K562 treated with DMSO at 1 percent for 4 hours (cell line): ENCODE measurements around the gene MYD88. TPM values are rescaled to one million over a fixed set of nuclear protein-coding genes. Genes with fewer than 3 reads are reported as not detected.

Experiments used
- total RNA-seq: library from RNA; unstranded; fragments of 300-600 nt; gene quantifications from 2 replicates; pipeline ENCODE4 v1.2.3, GENCODE V29; 2022; ENCODE audit not compliant: insufficient read depth

Gene MYD88
- 34.6 and 41.1 TPM in 2 replicates for total RNA-seq

GRCh38 chr3:38138349-38139190 is at the start of gene MYD88:
MYD88 (plus strand) TSS chr3:38138661; CDS start chr3:38138701, 40 bp downstream.

GRCh38 chr3:38136777-38137614 is 1.5 kb upstream of the MYD88 start, which contains the start of gene ACAA1:
ACAA1 (minus strand) TSS chr3:38137127; CDS start chr3:38137035, 92 bp downstream.

GRCh38 chr3:38164952-38165721 is 26.7 kb downstream of the MYD88 start, which contains the start of gene OXSR1:
OXSR1 (plus strand) TSS chr3:38165537; CDS start chr3:38165877, 340 bp downstream.

Other genes with a start within 250 kb of the MYD88 start
- 4.4 and 6.4 TPM in 2 replicates for gene VILL, start 147.9 kb upstream of the MYD88 start, total RNA-seq
- 29.0 and 37.1 TPM in 2 replicates for gene PLCD1, start 109.0 kb upstream of the MYD88 start, total RNA-seq
- not detected in 2 replicates for gene DLEC1, start 99.5 kb upstream of the MYD88 start, total RNA-seq
- gene ACAA1, start 1.5 kb upstream of the MYD88 start, total RNA-seq = 65.0 and 71.6 TPM in 2 replicates
- gene OXSR1, start 26.9 kb downstream of the MYD88 start, total RNA-seq = 16.8 and 21.4 TPM in 2 replicates
- 0.45 TPM in 1 of 2 replicates, not detected in the other for gene SLC22A13, start 127.2 kb downstream of the MYD88 start, total RNA-seq
- not detected in 2 replicates for gene SLC22A14, start 143.6 kb downstream of the MYD88 start, total RNA-seq
- 3.9 and 5.7 TPM in 2 replicates for gene XYLB, start 208.1 kb downstream of the MYD88 start, total RNA-seq